ENCODE results near the gene CRHBP.
A peak's percentile ranks its signal among the peaks of the same experiment; 100 is the strongest.
"Not testable (repeated sequence)": the region's sequence is repeated elsewhere in the genome, so short reads cannot be mapped to it uniquely, and the experiment has no call there.

CRHBP gene, protein sequence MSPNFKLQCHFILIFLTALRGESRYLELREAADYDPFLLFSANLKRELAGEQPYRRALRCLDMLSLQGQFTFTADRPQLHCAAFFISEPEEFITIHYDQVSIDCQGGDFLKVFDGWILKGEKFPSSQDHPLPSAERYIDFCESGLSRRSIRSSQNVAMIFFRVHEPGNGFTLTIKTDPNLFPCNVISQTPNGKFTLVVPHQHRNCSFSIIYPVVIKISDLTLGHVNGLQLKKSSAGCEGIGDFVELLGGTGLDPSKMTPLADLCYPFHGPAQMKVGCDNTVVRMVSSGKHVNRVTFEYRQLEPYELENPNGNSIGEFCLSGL

DNA sequence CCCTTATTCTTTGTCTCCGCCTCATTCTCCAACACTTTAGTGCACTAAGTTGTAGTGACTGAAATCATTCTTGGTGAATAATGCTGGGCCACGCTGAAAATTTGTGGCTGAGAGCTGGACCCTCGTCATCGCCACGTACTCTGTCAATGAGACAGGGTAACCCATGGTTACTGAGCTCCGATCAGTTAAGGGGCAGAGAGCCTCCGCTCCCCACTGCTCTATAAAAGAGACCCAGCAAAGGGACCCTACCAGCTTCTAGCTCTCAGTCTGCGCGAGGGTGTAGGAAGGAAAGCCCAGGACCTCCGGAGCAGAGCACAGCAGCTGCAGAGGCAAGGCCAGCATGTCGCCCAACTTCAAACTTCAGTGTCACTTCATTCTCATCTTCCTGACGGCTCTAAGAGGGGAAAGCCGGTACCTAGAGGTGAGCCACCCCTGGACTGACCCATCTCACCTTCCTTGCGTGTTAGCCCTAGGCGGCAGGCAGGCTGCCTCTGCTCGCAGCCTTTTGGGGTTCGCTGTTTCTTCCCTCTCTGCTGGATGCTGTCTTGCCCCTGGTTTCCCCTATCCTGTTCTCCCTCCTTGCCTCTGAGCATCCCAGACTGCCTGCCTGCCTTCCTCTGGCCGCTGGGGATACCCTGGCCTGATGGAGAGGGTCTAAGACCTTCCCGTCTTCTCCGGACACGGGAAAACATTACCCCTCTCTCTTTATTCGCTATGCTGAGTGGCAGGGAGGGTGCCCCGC, at the start of gene CRHBP:
TSS of gene CRHBP (plus strand) at position 251 of the 742 bp plus-strand sequence. CDS start at position 341, 90 bp downstream.
- DNase-seq (ENCODE audit: low read depth): no peak
- H3K4me3 ChIP-seq (ENCODE audit: low read length): peak within 1 kb of the TSS; percentile 54
- TF ChIP-seq, protein P1, sequence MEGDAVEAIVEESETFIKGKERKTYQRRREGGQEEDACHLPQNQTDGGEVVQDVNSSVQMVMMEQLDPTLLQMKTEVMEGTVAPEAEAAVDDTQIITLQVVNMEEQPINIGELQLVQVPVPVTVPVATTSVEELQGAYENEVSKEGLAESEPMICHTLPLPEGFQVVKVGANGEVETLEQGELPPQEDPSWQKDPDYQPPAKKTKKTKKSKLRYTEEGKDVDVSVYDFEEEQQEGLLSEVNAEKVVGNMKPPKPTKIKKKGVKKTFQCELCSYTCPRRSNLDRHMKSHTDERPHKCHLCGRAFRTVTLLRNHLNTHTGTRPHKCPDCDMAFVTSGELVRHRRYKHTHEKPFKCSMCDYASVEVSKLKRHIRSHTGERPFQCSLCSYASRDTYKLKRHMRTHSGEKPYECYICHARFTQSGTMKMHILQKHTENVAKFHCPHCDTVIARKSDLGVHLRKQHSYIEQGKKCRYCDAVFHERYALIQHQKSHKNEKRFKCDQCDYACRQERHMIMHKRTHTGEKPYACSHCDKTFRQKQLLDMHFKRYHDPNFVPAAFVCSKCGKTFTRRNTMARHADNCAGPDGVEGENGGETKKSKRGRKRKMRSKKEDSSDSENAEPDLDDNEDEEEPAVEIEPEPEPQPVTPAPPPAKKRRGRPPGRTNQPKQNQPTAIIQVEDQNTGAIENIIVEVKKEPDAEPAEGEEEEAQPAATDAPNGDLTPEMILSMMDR (conservative IDR thresholded peaks at IDR 0.05; ENCODE audit: low read depth, low read length): no peak

DNA sequence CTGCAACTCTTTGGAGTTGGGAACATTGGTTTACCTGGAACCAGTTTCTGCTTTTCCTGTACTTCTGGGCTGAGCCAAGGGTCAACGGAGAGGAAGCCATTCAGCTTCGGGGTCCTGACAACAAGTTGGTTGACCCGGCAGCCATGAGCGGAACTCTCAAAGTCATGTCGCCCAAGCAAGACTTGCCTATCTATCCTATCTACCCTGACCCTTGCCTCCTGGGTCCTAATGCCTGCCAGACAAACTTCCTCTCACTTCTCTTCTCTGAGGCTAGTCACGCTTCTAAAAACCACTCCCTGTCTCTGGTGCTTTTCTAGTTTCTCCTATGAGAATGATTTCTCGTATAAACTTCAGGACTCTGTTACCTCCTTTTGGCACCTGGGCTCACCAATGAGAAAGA, 44.7 kb upstream of the CRHBP start:
- no peak overlapping the region for H3K4me3 ChIP-seq (ENCODE audit: low read length)
- TF ChIP-seq, protein P1 (conservative IDR thresholded peaks at IDR 0.05; ENCODE audit: low read depth, low read length): no peak
- no peak for DNase-seq (ENCODE audit: low read depth)

DNA sequence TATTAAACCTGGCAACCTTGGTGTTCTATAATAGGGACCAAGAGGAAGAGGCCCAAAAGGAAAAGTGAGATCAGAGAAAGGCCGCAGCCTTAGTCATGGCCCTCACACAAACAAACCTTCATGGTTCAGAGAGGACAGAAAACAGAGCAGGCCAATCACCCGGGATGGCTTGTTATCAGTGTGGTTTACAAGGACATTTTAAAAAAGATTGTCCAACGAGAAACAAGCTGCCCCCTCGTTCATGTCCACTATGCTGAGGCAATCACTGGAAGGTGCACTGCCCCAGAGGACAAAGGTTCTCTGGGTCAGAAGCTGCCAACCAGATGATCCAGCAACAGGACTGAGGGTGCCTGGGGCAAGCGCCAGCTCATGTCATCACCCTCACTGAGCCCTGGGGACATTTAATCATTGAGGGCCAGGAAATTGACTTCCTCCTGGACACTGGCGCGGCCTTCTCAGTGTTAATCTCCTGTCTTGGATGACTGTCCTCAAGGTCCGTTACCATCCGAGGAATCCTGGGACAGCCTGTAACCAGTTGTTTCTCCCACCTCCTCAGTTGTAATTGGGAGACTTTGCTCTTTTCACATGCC, 42.4 kb upstream of the CRHBP start:
- DNase-seq (ENCODE audit: low read depth); H3K4me3 ChIP-seq (ENCODE audit: low read length): not testable (repeated sequence)

DNA sequence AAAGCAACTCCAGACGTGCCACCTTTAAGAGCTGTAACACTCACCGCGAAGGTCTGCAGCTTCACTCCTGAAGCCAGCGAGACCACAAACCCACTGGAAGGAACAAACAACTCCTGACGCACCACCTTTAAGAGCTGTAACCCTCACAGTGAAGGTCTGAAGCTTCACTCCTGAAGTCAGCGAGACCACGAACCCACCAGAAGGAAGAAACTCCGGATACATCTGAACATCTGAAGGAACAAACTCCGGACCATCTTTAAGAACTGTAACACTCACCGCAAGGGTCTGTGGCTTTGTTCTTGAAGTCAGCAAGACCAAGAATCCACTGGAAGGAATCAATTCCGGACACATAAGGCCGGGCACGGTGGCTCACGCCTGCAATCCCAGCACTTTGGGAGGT, 38.2 kb upstream of the CRHBP start:
- not testable (repeated sequence) for DNase-seq (ENCODE audit: low read depth); H3K4me3 ChIP-seq (ENCODE audit: low read length)

DNA sequence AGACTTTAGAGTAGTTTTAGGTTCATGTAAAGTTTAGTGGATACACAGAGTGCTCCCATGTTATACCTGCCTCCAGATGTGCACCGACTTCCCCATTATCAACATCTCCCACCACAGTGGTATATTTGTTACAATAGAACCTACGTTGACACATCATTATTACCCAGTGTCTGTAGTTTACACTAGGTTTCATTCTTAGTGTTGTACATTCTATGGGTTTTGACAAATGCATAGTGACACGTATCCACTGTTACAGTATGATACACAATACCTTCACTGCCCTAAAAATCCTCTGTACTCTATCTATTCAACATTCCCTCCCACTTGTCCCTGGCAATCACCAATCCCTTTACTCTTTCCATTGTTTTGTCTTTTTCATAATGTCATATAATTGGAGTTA, 34.3 kb upstream of the CRHBP start:
- H3K4me3 ChIP-seq (ENCODE audit: low read length): no peak overlapping the region
- DNase-seq (ENCODE audit: low read depth): no peak
- TF ChIP-seq, protein P1 (conservative IDR thresholded peaks at IDR 0.05; ENCODE audit: low read depth, low read length): no peak

DNA sequence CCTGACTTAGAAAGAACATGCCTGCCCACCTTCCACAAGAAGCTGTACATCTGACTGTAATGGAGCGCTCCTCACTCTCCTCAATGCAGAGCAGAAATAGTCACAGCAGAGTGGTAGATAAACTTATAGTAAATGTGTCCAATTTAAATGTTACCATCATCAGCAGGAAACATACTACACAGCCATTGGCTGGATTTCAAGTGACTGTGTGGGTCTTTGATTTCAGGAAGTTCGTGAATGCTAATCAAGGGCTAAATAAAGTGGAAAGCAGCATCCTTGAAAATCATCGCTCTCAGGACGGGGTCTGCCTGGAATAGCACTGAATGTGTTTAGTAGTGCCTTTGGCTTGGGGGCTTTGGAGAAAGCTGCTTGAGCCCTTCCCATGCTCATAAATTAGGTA, 32.4 kb upstream of the CRHBP start:
- no peak overlapping the region for H3K4me3 ChIP-seq (ENCODE audit: low read length)
- no peak for DNase-seq (ENCODE audit: low read depth)
- TF ChIP-seq, protein P1 (conservative IDR thresholded peaks at IDR 0.05; ENCODE audit: low read depth, low read length): no peak

DNA sequence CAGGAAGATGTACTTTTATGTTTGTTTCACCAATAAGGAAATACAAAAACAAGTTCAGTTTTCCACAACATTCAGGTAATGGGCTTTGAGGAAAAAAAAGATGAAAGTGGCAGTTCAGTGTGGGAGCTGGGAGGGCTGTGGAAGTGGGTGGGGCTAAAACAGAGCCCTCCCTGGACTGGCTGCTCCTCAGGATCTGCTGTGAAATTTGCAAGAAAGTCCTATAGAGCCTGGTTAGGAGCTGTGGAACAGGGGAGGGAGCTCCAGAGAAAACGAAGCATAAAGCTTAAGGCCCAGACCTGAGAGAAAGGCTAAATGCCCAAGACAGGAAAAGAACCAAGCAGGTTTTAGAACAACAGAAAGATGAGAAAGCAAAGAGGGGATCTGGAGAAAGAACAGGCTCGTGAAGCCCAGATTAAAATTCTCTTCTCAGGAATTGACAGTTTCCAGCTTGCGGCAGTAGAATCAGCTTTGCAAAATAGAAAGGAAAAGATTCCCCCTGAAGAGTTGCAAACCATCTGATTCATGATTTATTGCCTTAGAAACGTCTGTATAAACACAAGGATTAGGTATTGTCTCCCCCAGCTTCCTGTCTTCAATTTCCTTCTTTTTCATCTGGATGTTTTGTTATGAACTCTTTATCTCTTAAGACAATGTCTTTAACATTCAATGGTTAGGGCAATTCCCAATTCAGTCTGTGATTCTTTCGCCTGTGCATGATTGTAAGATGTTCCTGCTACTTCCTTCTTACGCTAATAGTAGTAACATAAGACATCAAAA, 26.3 kb upstream of the CRHBP start:
- TF ChIP-seq, protein P1 (conservative IDR thresholded peaks at IDR 0.05; ENCODE audit: low read depth, low read length): no peak
- no peak for DNase-seq (ENCODE audit: low read depth)
- no peak overlapping the region for H3K4me3 ChIP-seq (ENCODE audit: low read length)
